ENCODE data around the gene FGFR1OP2.

DNA sequence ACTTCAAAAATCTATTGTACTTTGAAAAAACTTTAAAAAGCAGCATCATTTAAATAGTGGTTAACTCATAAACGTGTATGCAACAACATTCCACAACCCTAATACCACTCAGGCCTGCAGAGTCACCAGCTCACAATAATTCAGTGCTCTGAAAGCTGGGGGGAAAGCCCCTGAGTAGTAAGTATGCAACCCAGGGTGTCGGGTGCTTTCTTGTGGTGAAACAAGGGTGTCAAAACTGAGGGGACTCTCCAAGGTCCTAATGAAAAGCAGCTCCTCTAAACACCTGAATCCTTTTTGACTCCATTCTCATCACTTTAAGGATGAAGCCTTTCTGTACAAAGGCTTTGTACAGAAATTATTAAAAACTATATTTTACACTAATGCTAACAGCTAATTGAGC, 33.7 kb downstream of the FGFR1OP2 start:
- TF ChIP-seq, protein P1, sequence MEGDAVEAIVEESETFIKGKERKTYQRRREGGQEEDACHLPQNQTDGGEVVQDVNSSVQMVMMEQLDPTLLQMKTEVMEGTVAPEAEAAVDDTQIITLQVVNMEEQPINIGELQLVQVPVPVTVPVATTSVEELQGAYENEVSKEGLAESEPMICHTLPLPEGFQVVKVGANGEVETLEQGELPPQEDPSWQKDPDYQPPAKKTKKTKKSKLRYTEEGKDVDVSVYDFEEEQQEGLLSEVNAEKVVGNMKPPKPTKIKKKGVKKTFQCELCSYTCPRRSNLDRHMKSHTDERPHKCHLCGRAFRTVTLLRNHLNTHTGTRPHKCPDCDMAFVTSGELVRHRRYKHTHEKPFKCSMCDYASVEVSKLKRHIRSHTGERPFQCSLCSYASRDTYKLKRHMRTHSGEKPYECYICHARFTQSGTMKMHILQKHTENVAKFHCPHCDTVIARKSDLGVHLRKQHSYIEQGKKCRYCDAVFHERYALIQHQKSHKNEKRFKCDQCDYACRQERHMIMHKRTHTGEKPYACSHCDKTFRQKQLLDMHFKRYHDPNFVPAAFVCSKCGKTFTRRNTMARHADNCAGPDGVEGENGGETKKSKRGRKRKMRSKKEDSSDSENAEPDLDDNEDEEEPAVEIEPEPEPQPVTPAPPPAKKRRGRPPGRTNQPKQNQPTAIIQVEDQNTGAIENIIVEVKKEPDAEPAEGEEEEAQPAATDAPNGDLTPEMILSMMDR (IDR thresholded peaks at IDR 0.05) = no peak
- TF ChIP-seq EZH2 (IDR thresholded peaks at IDR 0.05) = no peak
